ENCODE data around the gene LIN7C.
A peak's percentile ranks its signal among the peaks of the same experiment; 100 is the strongest.

Gene LIN7C

DNA sequence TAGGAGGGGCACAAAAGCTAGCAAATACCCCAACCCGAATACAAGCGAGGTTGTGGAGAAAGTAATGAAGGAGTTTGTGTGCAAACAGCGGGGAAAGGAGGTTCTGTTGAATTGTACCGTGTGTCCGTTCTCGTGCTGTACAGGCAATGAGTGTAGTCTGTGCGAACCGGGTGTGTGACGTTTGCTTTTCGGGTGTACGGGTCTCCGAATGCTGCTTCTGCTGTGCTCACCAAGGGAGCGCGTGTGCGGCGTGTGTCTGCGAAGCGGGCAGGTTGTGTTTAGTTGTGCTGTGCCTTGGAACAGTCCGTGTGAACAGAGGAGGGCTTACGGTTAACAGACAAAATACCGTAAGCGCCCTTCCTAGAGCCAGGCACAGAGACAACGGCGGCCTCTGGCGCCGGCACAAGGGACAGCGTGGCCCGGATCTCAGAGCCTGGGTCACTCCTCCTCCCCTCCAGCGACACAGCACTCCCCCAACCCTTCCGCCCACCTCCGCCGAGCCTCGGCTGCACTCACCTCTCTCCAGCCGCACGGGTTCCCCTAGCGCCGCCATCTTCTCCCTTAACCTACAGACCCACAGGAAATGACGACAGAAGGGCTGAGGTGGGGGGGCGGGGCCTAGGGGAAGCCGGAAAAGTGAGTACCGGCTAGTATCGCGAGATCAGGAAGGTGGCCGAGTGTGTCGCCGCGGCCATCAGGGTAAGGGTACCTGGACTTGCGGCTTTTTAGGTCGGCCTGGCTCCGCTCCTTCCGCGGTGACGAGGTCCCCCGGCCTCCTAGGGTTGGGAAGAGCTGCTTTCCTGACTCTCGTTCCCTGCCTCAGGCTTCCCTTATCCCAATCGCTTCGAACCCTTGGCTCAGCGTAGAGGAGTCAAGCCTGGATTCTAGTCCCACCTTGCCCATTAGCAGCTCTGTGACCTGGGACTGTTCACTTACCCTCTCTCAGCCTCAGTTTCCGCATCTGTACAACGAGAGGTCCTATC lies at the start of gene LIN7C:
TSS of gene LIN7C (minus strand) at position 570 of the 983 bp plus-strand sequence. CDS start at position 553, 17 bp downstream.
- H3K4me3 ChIP-seq (replicated peaks; ENCODE audit: low read depth, low read length): peak within 1 kb of the TSS; percentile 87
- DNase-seq (ENCODE audit: extremely low read depth, low read depth): peak; percentile 67
- TF ChIP-seq CTCF (IDR thresholded peaks at IDR 0.05; ENCODE audit: low read depth, low read length, missing control alignments): no peak

DNA sequence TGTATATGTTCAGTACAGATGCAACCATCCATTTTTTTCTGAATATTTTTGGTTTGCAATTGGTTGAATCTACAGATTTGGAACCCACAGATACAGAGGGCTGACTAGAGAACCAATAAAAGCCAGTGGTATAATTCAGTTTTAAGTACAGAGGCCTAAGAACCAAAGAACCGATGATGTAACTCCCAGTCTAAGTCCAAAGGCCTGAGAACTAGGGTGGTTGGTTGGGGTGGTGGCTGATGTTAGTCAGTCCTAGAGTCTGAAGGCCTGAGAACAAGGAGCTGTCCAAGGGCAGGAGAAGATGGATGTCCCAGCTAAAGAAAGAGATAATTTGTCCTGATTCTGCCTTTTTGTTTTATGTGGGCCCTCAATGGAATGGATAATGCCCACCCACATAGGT lies 48.7 kb upstream of the LIN7C start:
- H3K4me3 ChIP-seq (replicated peaks; ENCODE audit: low read depth, low read length): no peak overlapping the region
- no peak for TF ChIP-seq CTCF (IDR thresholded peaks at IDR 0.05; ENCODE audit: low read depth, low read length, missing control alignments)
- DNase-seq (ENCODE audit: extremely low read depth, low read depth): no peak

GRCh38 chr11:27553186-27553585 lies 46.6 kb upstream of the LIN7C start:
- H3K4me3 ChIP-seq (replicated peaks; ENCODE audit: low read depth, low read length): no peak overlapping the region
- no peak for TF ChIP-seq CTCF (IDR thresholded peaks at IDR 0.05; ENCODE audit: low read depth, low read length, missing control alignments)
- DNase-seq (ENCODE audit: extremely low read depth, low read depth): no peak

GRCh38 chr11:27552341-27552740 lies 45.8 kb upstream of the LIN7C start:
- no peak for TF ChIP-seq CTCF (IDR thresholded peaks at IDR 0.05; ENCODE audit: low read depth, low read length, missing control alignments)
- DNase-seq (ENCODE audit: extremely low read depth, low read depth): no peak
- H3K4me3 ChIP-seq (replicated peaks; ENCODE audit: low read depth, low read length): no peak overlapping the region

DNA sequence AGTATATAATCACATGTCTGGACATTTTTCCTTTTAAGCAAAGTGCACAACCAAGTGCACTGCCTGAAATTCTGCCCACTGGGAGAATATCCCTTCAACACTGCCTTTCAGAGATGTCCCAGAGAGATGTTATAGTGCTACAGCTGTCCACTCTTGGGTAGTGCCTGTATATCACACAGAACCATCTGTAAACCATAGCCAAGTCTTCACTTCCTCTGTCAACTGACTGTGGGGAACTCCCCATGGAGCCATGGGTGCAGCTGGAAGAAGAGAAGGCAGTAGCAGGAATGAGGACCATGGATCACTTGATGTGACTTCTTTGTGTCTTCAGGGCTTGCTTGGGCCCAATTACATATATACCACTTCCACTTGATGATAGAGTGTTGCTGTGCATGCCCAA lies 44.6 kb upstream of the LIN7C start:
- DNase-seq (ENCODE audit: extremely low read depth, low read depth): no peak
- TF ChIP-seq CTCF (IDR thresholded peaks at IDR 0.05; ENCODE audit: low read depth, low read length, missing control alignments): no peak
- no peak overlapping the region for H3K4me3 ChIP-seq (replicated peaks; ENCODE audit: low read depth, low read length)

GRCh38 chr11:27545946-27546345 lies 39.4 kb upstream of the LIN7C start:
- DNase-seq (ENCODE audit: extremely low read depth, low read depth): no peak
- no peak for TF ChIP-seq CTCF (IDR thresholded peaks at IDR 0.05; ENCODE audit: low read depth, low read length, missing control alignments)
- no peak overlapping the region for H3K4me3 ChIP-seq (replicated peaks; ENCODE audit: low read depth, low read length)
